ENCODE results near the gene MAPKAP1.

- TF ChIP-seq CTCF (IDR thresholded peaks at IDR 0.05; ENCODE audit: low read length) (no peak), EZH2 (IDR thresholded peaks at IDR 0.05; ENCODE audit: borderline replicate concordance, low read length) (no peak)
These were observed 291.2 kb downstream of the MAPKAP1 start for GRCh38 chr9:125415583-125416460.
